Forelimb muscle (tissue), 1 donor: ENCODE results near the gene ALDOA. TPM values are rescaled to one million over a fixed set of nuclear protein-coding genes. Genes with fewer than 3 reads are reported as not detected.
A peak's percentile ranks its signal among the peaks of the same experiment; 100 is the strongest.

Source experiments
- DNase-seq: peaks from one replicate; pipeline ENCODE4 v3.0.0-alpha.2; 2013; ENCODE audit warnings: low read depth
- polyA plus RNA-seq: library from polyadenylated mRNA; unstranded; fragments of 120-200 nt; gene quantifications from one replicate; pipeline ENCODE4 v1.2.1, GENCODE V29; 2013; ENCODE audit not compliant: insufficient read length

ALDOA gene
- polyA plus RNA-seq, 1 donor = 2,367 TPM

- no peak for DNase-seq
These were observed 23.7 kb upstream of the ALDOA start for GRCh38 chr16:30041841-30042240.

DNA sequence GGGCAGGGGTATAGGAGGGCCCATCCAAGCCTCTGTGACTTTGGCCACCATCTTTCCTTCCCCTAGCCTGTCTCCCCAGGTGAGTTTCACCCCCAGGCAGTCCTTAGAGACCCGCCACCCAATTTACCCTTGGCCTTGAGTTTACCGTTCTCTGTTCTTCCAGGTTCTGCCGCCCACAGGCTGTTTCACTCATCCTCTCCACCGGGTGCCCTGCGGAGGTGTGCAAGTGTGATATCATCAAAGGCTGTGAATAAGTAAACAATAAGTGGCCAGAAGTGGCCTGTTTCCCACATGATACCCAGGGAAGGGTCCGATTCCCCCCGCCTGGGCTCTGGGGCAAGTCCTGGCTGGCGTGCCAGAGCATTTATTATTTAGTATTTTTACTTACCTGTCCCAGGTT lies 19.4 kb upstream of the ALDOA start:
- no peak for DNase-seq

DNA sequence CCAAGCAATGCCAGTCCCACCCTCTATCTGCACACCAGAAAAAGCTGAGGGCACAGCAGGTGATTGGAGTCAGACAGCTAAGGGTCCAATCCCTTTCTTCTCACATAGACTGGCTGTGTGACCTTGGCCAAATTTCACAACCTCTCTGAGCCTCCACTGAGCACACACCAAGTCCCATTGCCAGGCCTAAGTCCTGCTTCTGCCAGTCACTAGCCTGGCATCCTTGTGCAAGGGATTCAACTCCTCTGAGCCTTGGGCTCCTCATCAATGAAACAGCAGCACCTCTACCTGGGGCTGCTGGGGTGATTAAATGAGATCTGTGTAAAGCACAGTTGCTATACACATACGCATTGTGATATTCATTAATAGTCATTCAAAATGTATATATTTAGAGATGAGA lies 19.0 kb upstream of the ALDOA start:
- DNase-seq = no peak

DNA sequence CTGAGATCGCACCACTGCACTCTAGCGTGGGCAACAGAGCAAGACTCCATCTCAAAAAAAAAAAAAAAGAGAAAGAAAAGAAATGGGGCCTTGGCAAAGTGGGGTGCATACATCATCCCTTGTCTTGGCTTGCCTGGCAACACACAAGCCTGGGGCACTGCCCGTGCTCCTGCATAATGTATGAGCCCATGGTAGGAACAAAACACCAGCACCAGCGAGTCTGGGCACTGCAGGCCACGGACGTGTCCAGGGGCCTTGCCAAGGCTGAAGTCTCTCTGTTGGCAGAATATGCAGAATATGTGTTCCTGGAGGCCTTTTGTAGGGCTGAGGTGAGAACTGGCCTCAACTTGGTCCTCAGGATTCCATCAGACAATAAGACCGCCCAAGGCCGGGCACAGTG lies 15.7 kb upstream of the ALDOA start:
- no peak for DNase-seq

DNA sequence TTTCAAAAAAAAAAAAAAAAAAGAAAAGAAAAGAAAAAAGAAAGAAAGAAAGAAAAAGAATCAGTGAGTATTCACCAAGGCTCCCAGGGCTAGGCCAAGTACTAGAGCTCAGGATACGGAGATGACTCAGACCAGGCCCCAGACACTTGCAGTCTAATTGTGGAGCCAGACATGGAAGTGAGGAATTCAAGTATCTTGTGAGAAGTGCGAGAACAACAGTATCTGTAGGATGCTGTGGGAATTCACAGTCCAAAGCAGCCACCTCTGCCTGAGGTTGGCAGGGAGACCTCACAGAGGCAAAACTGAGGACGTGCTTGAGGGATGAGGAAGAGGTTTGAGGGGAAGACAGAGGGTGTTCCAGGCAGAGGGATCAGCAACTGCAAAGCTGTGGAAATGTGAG lies 14.0 kb upstream of the ALDOA start:
- DNase-seq = no peak

- peak; percentile 78 for DNase-seq
These were observed 12.7 kb upstream of the ALDOA start for GRCh38 chr16:30052671-30053372.

DNA sequence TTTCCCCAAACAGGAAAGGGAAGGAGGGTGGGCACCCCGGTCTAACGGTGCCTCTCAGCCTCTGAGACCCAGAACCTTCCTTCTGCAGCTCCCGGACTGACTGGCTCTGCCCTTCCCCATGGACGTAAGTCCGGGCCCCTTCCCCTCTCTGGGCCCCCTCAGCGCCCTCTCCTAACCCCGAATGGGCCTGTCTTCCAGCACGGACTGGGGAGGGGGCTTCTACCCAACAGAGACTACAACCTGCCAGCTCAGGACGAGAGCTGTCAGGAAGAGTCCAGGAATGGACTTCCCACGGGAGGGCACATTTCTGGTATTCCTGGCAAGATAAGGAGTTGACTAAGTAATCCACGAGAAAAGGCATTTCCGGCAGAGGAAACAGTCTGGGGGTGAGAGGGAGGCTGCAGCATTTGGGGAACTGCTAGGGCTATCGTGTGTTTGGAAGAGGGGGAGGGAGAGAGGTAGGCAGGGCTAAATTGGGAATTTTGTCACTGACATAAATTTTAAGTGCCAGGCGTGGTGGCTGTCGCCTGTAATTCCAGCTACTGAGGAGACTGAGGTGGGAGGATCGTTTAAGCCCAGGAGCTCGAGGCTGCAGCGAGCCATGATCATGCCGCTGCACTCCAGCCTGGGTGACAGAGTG lies 12.1 kb upstream of the ALDOA start:
- no peak for DNase-seq

GRCh38 chr16:30054451-30054850 lies 11.1 kb upstream of the ALDOA start:
- DNase-seq = no peak

GRCh38 chr16:30054959-30055553 lies 10.5 kb upstream of the ALDOA start:
- no peak for DNase-seq

DNA sequence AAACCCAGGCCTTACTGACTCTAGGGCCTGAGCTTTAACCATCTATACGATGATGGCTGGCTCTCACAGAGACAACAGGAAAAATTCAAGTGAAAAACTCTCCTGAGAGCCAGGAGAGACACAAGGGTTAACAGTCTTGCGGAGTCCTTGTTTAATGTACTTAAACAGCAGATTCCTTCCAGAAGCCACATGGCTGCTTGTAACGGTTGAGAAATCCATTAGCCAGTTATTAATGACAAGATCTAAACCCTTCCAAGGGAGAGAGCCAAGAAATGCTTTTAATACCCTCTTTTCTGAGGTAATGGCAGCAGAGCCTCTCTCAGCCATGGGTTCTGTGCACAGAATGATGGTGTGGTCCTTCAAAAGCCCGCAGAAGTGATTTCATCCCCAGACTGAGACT lies 5.2 kb upstream of the ALDOA start:
- DNase-seq = no peak

- DNase-seq = no peak
These were observed 4.6 kb upstream of the ALDOA start for GRCh38 chr16:30060836-30061554.

DNA sequence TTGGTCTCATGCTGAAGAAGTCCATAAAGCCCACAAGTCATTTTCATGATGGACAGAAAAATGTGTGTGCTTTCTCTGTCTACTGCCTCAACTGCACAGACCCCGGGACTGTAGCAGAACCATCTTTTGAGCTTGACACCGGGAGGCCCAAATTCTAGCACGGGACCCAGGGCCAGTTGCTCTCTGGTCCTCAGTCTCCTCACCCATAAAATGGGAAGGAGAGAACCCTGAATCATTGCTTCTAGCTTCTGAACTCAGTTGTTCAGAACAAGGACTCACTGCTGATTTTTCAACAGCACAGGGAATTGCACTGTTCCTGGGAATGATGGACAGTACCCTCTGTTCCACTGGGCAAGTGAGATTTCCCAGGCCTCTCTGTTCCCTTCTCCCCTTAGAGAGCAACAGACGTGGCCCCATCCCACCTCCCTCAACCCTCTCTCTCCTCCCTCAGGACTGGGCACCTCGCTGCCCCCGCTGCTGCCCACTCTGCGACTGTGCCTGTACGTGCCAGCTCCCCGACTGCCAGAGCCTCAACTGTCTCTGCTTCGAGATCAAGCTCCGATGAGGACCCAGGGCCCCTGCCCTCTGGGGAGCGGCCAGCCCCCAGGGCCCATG lies 2.2 kb upstream of the ALDOA start:
- no peak for DNase-seq

DNA sequence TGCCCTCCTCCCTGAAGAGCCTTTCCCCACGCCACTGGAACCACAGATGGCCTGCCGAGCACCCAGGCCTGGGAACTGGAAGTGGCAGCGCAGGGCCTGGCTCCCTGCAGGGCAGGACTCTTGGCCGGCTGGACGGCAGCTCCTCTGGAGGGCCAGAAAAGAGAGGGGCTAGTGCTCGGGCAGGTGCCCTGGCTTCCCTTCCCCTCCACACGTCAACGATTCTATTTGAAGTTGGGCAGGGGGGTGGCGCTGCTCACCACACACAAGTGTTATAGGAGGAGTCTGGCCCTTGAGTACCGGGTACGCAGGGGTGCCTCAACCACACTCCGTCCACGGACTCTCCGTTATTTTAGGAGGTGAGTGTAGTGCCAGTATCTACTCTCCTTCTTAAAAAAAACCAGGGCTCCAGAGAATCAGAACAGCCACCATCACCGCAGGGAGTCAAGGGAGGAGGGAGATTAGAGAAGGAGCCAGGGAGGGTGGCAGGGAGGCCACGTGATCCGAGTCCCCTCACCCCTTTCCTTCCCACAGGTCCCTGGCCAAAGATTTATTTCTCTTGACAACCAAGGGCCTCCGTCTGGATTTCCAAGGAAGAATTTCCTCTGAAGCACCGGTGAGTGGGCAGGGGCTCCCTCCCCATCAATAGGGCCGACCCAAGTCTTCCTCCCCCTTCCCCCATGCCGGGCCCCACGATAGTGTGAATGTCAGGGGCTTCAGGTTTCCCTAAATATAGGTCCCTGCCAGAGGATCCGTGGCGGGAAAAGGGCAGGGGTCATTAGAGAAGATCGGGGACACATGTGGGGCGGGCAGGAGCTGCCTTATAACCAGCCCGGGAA lies 1.4 kb upstream of the ALDOA start:
- no peak for DNase-seq

GRCh38 chr16:30064729-30065101 lies 845 bp upstream of the ALDOA start:
- no peak for DNase-seq

- no peak for DNase-seq
These were observed 592 bp downstream of the ALDOA start for GRCh38 chr16:30065943-30066760.

- no peak for DNase-seq
These were observed 1.4 kb downstream of the ALDOA start for GRCh38 chr16:30066761-30067583.

- no peak for DNase-seq
These were observed 2.0 kb downstream of the ALDOA start for GRCh38 chr16:30067584-30067916.

DNA sequence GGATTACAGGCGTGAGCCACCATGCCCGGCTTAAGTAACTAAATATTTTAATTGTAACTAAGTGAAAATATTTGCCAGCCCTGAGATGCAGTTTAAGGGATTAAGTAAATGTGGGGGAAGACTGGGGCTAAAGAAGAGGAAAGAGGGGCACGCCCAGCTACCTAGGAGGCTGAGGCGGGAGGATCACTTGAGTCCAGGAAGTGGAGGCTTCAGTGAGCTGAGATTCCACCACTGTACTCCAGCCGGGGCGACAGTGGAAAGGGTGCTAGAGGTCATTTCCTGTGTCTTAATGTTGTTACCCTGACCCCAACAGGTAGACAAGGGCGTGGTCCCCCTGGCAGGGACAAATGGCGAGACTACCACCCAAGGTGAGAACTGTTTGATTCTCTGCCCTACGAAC lies 2.8 kb downstream of the ALDOA start:
- no peak for DNase-seq

- DNase-seq = no peak
These were observed 3.4 kb downstream of the ALDOA start for GRCh38 chr16:30068750-30069610.
